ENCODE measurements around the gene SAMD7.

- TF ChIP-seq CTCF (conservative IDR thresholded peaks at IDR 0.05; ENCODE audit: low read length) (no peak), EZH2phosphoT487 (IDR thresholded peaks at IDR 0.05; ENCODE audit: borderline replicate concordance, low read depth, low read length) (no peak)
Observed at GRCh38 chr3:169965562-169966427, 54.4 kb downstream of the SAMD7 start.

All from OCI-LY7 (cell line).